ENCODE results near the gene EGFR. TPM values are rescaled to one million over a fixed set of nuclear protein-coding genes. Genes with fewer than 3 reads are reported as not detected.
A peak's percentile ranks its signal among the peaks of the same experiment; 100 is the strongest.

The EGFR gene
- total RNA-seq, 1 donor from 2014 or later = not detected

DNA sequence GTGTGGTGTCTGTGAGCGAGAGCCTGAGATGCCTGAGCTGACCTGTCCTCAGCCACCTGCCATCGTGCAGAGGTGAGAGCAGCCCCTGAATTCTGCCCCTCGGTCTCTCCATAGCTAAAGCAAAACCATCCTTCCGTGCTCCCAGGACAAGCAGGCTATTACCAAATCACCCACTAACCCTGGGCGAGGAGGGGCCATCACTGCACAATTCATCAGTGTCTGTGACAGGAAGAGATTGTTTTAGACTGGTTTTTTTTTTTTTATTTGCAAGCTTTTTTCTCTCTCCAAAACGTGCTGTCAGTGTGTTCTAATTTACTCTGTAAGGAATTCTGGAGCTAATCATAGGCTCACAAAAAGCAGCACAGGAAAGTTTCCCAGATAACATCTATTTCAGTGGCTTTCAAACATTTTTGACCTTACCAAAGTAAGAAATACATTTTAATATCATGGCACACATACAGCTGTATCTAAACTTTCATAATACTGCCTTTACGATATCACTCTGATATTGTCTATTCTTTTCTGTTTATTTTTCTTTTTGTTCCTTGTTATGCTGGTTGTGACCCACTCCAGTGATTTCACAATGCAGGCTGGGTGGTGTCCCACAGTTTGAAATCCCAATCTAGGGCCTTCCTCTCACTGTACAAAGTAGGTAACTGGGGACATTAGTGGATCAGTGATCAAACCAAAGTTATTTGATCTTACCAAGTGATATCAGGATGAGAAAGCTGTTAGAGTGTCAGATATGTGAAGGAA, 62.8 kb downstream of the EGFR start:
- DNase-seq = no peak
- peaks cover 10% of the 10 kb centered on the region for H3K4me1 Mint-ChIP-seq
- peaks cover 33% of the 10 kb centered on the region for H3K27me3 Mint-ChIP-seq
- intact Hi-C loops (cut with micrococcal nuclease) = no loop called here
- no peaks in the 10 kb centered on the region for H3K9me3 Mint-ChIP-seq
- H3K27ac Mint-ChIP-seq = no peak overlapping the region
- no peak overlapping the region for H3K4me3 Mint-ChIP-seq
- H3K36me3 Mint-ChIP-seq (ENCODE audit: low read depth) = no peaks in the 10 kb centered on the region

DNA sequence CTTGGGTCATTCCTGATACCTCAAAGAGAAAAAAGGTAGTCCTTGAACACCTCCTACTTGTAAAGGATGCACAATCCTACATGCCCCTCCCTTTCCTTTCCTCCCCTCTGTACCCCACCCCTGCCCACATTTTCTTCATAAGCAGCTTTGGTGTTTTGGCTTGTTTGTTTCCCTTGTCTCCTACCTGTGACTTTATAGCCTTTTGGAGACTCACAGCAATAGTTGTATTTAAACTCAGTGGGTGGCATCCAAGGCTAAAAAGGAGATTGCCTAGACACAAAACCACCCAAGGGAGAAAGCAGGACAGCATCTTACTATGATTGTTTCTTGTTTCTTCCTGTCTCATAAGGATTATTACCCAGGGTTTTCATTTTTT, 63.4 kb downstream of the EGFR start:
- Mint-ChIP-seq H3K36me3 (ENCODE audit: low read depth) (no peaks in the 10 kb centered on the region), H3K27ac (no peak overlapping the region), H3K4me1 (peaks cover 14% of the 10 kb centered on the region), H3K4me3 (no peak overlapping the region), H3K27me3 (peaks cover 33% of the 10 kb centered on the region), H3K9me3 (no peaks in the 10 kb centered on the region)
- intact Hi-C loops (cut with micrococcal nuclease) = no loop called here
- no peak for DNase-seq

DNA sequence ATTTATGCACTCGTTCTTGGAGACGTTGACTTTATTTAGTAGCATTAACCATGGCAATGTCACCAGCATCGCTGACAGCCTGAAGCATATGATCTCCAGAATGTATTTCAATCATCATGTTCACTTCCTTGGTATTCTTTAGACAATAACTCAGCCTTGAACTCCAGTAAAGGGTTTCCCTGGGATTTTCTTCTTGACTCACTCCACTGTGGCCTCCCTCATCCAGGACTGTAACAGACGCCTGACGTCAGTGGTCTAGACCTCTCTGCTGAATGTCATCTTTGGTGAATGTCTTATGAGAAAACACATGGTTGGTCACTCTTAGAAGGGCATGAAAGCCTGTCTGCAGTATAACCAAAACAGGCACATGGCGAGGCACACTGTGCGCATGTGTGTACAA, 64.4 kb downstream of the EGFR start:
- no peak for DNase-seq
- Mint-ChIP-seq H3K9me3 (no peaks in the 10 kb centered on the region), H3K27me3 (peaks cover 33% of the 10 kb centered on the region), H3K36me3 (ENCODE audit: low read depth) (no peaks in the 10 kb centered on the region), H3K4me1 (peaks cover 17% of the 10 kb centered on the region), H3K27ac (no peak overlapping the region), H3K4me3 (no peak overlapping the region)
- intact Hi-C loops (cut with micrococcal nuclease) = no loop called here

DNA sequence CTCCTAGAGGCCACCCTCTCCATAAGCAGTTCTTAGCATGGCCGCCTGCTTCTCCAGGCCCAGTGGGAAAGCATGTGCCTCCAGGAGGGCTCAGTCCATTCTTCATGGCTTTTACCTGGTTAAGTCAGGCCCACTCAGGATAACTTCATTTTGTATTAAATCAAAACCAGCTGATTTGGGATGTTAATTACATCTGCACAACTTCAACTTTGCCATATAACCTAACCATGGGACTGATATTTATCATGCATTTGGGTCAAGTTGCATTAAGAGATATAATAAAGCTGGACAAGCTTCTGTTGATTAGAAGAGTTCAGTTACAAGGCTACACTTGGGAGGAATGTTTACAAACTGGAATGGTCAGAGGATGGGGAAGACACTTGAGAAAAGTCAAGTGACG, 65.5 kb downstream of the EGFR start:
- H3K27me3 Mint-ChIP-seq = peaks cover 33% of the 10 kb centered on the region
- no peaks in the 10 kb centered on the region for H3K36me3 Mint-ChIP-seq (ENCODE audit: low read depth)
- no peaks in the 10 kb centered on the region for H3K9me3 Mint-ChIP-seq
- H3K4me1 Mint-ChIP-seq = peaks cover 17% of the 10 kb centered on the region
- no peak overlapping the region for H3K27ac Mint-ChIP-seq
- intact Hi-C loops (cut with micrococcal nuclease) = no loop called here
- no peak overlapping the region for H3K4me3 Mint-ChIP-seq
- no peak for DNase-seq

DNA sequence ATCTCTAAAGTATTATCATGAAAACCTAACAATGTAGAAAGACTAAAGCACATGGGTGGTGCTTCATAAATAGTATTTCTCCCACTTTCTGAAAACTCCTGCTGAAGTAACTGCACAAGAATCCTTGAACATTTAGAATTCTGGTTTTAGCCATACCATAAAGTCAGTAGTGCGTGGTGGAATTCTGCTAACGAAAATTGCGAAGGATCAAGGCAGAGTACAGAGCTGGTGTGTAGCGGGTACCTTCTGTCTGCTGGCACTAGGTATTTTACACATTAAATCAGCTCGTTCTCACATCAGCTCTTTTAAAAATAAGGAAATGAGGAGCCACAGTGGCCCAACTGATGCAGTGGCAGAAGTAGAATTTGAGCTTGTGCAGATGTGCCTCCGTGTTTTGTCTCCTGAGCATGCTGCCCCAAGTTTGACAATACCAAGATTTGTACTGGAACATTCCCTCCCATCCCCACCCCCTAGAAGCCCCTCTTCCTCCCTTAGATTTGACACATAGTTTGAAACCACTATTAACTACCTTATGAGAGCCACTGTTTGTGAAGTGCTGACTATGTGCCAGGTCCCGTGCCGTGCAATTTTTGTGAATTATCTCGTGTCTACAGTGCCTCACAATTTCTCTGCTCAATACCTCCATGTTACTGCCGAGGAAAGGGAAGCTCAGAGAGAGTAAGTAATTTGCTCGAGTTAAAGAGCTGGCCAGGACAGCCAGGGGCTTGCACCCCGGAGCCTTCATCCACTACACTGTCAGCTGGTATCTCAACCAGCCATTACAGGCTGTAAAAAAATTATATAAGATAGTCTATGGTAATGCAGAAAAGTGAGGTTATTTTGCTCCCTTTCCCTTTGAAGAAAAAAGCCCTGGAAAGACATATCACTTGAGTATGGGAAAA, 66.9 kb downstream of the EGFR start:
- no peak for DNase-seq
- no peak overlapping the region for H3K27ac Mint-ChIP-seq
- peaks cover 17% of the 10 kb centered on the region for H3K4me1 Mint-ChIP-seq
- H3K9me3 Mint-ChIP-seq = no peaks in the 10 kb centered on the region
- no peak overlapping the region for H3K4me3 Mint-ChIP-seq
- intact Hi-C loops (cut with micrococcal nuclease) = loop anchor here (1.0 to 2.0 kb wide), 2 partner anchors 47 to 89 kb away; no protein-coding TSS in a partner anchor
- no peaks in the 10 kb centered on the region for H3K36me3 Mint-ChIP-seq (ENCODE audit: low read depth)
- H3K27me3 Mint-ChIP-seq = peaks cover 34% of the 10 kb centered on the region

DNA sequence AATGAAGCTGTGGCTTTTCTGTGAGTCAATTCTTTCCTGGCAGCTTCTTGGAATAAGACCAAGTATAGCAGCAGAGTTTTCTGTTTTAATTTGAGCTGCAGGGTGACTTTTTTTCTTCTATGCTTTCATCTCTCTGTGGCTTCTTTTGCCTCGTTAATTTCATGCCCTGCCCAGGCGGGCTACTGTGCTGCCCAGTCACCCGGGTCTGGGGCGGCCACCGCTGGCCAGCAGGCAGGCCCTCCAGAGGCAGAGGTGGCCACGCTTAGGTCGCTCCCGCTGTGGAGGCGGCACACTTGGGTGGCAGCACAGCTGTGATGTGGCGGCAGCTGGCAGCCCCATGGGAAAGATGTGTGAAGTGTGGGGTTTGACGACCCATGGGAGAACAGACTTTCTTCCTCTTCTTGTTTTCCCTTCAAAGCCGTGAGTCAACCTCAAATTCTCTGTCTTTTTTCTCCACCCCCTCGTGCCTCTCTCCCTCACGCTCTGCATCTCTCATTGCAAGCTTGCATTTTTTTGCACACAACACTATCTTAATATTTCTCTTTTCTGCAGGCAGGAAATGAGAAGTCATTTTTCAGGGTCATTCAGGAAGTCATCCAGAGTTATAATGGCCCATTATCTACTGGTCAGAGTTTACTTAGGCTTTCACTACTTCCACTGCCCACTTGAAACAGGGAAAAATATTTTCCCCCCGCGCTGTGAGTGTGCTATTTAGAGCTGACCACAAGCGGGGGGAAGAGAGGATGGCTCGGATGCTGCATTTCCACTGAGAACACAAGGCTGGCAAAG, 67.8 kb downstream of the EGFR start:
- H3K27ac Mint-ChIP-seq = peak overlapping the region; percentile 62
- no peaks in the 10 kb centered on the region for H3K36me3 Mint-ChIP-seq (ENCODE audit: low read depth)
- H3K27me3 Mint-ChIP-seq = peaks cover 39% of the 10 kb centered on the region
- peaks cover 17% of the 10 kb centered on the region for H3K4me1 Mint-ChIP-seq
- no peaks in the 10 kb centered on the region for H3K9me3 Mint-ChIP-seq
- intact Hi-C loops (cut with micrococcal nuclease) = loop anchor here (1.0 to 2.0 kb wide), 2 partner anchors 46 to 90 kb away; no protein-coding TSS in a partner anchor
- DNase-seq = peak; percentile 62
- H3K4me3 Mint-ChIP-seq = peak overlapping the region; percentile 66

DNA sequence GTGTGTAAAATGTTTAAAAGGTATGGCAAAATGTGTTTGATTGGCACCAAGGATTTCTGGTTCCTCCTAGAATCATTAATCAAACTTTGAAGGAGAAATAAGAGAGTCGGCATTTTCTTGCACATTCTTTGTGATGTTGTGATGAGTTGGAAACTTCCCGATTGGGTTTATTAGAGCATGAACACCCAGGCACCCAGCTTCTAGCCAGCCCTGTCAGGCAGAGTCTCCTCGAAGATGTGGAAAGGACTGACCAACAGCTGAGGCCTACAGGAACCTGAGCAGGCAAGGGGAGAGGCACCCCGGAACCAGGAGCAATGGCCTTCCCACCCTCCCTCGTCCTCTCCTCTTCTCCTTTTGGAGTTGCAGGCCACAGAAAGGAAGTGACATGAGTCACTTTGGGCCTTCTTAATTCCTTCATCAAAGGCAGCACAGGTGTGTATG, 68.7 kb downstream of the EGFR start:
- Mint-ChIP-seq H3K9me3 (no peaks in the 10 kb centered on the region), H3K36me3 (ENCODE audit: low read depth) (no peaks in the 10 kb centered on the region), H3K4me3 (no peak overlapping the region), H3K4me1 (peaks cover 17% of the 10 kb centered on the region), H3K27me3 (peaks cover 40% of the 10 kb centered on the region), H3K27ac (no peak overlapping the region)
- intact Hi-C loops (cut with micrococcal nuclease) = loop anchor here (2.0 kb wide), 1 partner anchor 45 kb away; no protein-coding TSS in a partner anchor
- DNase-seq = no peak

DNA sequence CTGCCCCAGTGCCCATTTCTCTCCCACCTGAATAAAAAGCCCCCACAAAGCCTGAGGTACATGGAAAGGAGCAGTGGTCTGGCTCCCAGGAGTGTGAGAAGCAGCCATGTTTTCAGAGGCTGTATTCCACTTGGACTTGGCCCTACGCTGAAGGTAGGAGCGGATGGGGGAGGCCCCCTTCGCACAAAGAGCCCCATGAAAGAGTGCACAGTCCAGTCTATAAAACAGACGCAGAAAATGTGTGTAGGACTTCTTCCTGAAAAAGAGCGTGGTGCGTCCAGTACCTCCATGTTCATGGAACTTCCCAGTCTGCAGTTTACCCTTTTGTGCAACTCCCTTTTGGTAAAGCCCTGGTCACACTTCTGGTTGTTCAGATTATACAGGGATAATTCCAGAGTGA, 69.3 kb downstream of the EGFR start:
- DNase-seq = no peak
- intact Hi-C loops (cut with micrococcal nuclease) = no loop called here
- Mint-ChIP-seq H3K27me3 (peaks cover 40% of the 10 kb centered on the region), H3K36me3 (ENCODE audit: low read depth) (no peaks in the 10 kb centered on the region), H3K4me3 (no peak overlapping the region), H3K27ac (no peak overlapping the region), H3K4me1 (peaks cover 17% of the 10 kb centered on the region), H3K9me3 (no peaks in the 10 kb centered on the region)

DNA sequence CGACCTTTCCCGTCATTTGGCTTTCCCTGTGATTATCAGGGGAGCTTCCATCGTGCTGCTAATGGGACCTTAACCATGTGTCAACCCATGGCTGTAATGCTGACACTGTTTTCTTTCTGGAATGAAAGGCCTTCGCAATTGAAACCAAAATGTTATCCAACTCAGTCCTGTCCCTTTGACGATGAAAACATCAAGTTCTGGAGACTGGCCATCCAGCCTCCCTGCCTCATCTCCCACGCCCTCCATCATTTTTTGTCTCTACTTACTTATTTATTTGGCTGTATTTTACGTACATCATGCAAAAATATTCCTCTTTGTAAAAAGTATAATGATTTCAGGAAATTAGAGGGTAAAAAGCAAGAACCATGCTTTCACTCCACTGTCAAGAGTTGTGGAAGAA, 69.8 kb downstream of the EGFR start:
- H3K27ac Mint-ChIP-seq = no peak overlapping the region
- intact Hi-C loops (cut with micrococcal nuclease) = no loop called here
- H3K4me1 Mint-ChIP-seq = peaks cover 17% of the 10 kb centered on the region
- DNase-seq = no peak
- H3K4me3 Mint-ChIP-seq = no peak overlapping the region
- H3K9me3 Mint-ChIP-seq = no peaks in the 10 kb centered on the region
- peaks cover 40% of the 10 kb centered on the region for H3K27me3 Mint-ChIP-seq
- no peaks in the 10 kb centered on the region for H3K36me3 Mint-ChIP-seq (ENCODE audit: low read depth)

DNA sequence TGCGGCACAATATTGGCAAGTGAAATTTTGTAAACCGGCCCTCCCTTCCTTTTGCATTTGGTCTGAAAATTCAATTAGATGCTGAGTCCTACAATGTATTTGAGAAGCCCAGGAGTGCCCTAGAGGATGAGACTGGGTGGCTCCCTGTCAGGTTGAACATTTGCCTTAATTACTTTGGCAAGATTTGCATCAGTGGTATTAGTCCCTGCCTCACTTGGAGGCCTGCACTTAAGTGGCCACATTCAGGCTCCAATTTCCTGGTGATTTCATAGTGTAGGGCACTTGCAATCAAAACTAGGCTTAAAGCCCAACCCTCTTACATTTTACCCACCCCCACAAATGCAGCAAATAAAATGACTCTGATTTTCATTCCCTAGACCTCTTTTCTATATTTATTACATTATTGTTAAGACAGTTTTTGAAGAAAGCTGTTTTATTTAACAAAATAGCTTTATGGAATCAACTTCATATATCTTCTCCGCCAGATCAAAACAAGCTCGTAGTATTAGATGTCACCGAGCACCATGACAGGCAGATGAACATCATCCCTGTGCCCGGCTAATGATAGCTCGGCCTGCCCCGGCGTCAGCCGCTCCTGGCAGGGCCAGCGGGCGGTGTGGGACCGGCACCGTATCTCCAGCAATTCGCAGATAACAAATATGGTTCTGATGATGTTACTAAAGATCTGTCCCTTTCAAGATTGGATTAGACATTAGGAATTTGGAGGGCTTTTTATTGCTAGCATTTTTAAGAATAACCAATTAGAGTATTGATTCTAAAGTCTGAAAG, 73.6 kb downstream of the EGFR start:
- peaks cover 31% of the 10 kb centered on the region for H3K27me3 Mint-ChIP-seq
- peaks cover 2% of the 10 kb centered on the region for H3K4me1 Mint-ChIP-seq
- intact Hi-C loops (cut with micrococcal nuclease) = no loop called here
- H3K27ac Mint-ChIP-seq = no peak overlapping the region
- H3K4me3 Mint-ChIP-seq = no peak overlapping the region
- no peaks in the 10 kb centered on the region for H3K36me3 Mint-ChIP-seq (ENCODE audit: low read depth)
- DNase-seq = no peak
- H3K9me3 Mint-ChIP-seq = no peaks in the 10 kb centered on the region

DNA sequence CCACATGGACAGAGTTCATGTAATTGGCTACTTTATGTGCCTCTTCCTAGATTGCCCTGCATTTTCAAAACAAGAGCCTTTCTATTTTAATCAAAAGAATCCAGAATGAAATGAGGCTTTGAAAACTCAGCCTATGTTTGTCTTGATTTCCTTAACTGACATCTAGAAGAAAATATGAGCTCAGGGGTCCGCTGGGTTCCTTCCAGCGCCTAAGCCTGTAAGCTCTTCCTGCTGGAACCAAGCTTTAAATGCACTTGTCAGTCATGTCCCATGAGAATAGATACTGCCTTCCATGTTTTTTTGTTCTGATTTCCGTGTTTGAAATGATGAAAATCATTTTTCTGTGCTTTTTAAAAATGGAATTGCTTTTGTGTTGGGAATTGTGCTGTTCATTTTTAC, 74.2 kb downstream of the EGFR start:
- H3K27ac Mint-ChIP-seq = no peak overlapping the region

DNA sequence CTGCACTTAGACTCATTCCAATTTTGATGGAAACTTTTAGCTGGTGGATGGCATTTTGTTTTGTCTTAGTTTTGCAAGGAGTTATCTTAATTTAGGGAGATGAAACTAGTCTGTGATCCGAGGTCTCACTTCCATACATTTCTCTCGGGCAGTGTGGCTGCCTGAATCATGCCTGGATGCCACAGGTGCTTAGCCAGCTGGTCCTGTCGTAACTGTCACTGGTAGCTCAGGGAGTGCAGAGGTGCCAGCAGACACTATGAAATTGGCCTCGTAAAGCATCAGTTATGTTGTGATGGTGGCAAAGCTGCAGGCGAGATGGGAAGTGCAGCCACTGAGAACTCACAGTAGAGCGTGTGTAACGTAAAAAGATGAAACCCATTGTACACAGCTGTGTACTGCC, 74.9 kb downstream of the EGFR start:
- Mint-ChIP-seq H3K4me3 (no peak overlapping the region), H3K36me3 (ENCODE audit: low read depth) (no peaks in the 10 kb centered on the region), H3K27me3 (peaks cover 31% of the 10 kb centered on the region), H3K27ac (no peak overlapping the region), H3K9me3 (no peaks in the 10 kb centered on the region), H3K4me1 (no peaks in the 10 kb centered on the region)
- no peak for DNase-seq
- intact Hi-C loops (cut with micrococcal nuclease) = no loop called here

More for the DNA sequence above, 74.2 kb downstream of the EGFR start:
- Mint-ChIP-seq H3K27me3 (peaks cover 31% of the 10 kb centered on the region), H3K9me3 (no peaks in the 10 kb centered on the region), H3K36me3 (ENCODE audit: low read depth) (no peaks in the 10 kb centered on the region), H3K4me1 (no peaks in the 10 kb centered on the region), H3K4me3 (no peak overlapping the region)
- intact Hi-C loops (cut with micrococcal nuclease) = no loop called here
- no peak for DNase-seq

DNA sequence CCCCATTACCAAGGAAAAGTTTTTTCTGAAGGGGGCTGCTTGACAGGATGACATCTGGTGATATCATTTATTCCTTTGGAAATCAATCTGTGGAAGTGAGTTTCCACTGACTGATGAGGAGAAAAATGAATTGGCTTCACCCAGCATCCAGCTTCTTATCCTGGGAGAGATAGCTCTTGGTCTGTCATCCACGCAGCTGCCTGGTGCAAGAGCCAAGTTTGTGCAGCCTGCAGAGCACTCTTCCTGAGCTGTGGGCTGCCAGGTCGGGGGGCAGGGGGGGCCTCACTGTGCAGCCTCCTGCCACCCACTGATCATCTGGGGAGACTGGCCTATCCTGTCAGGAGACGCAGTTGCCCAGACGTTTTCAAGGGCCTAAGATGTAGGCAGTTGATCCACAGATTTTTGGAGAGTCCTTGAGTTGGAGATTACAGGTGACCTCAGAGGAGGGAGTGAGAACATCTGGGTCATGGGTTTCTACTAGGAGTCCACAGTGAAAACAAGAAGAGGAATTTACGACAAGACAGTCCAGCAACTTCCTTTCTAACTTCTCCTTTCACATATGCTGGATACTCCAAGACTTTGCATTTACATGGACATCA, 75.4 kb downstream of the EGFR start:
- intact Hi-C loops (cut with micrococcal nuclease) = no loop called here
- H3K9me3 Mint-ChIP-seq = no peaks in the 10 kb centered on the region
- DNase-seq = no peak
- no peak overlapping the region for H3K27ac Mint-ChIP-seq
- H3K36me3 Mint-ChIP-seq (ENCODE audit: low read depth) = no peaks in the 10 kb centered on the region
- no peaks in the 10 kb centered on the region for H3K4me1 Mint-ChIP-seq
- no peak overlapping the region for H3K4me3 Mint-ChIP-seq
- peaks cover 35% of the 10 kb centered on the region for H3K27me3 Mint-ChIP-seq

Measured in activated CD4-positive, alpha-beta T cell treated with anti-CD3 and anti-CD28 coated beads, Interleukin-2, amount 10 ng/mL, durations not matched to agents 24 days and 14 days (primary cell).